Measurements from ENCODE around the gene C16orf92.
"Not testable (repeated sequence)": the region's sequence is repeated elsewhere in the genome, so short reads cannot be mapped to it uniquely, and the experiment has no call there.

Gene C16orf92

DNA sequence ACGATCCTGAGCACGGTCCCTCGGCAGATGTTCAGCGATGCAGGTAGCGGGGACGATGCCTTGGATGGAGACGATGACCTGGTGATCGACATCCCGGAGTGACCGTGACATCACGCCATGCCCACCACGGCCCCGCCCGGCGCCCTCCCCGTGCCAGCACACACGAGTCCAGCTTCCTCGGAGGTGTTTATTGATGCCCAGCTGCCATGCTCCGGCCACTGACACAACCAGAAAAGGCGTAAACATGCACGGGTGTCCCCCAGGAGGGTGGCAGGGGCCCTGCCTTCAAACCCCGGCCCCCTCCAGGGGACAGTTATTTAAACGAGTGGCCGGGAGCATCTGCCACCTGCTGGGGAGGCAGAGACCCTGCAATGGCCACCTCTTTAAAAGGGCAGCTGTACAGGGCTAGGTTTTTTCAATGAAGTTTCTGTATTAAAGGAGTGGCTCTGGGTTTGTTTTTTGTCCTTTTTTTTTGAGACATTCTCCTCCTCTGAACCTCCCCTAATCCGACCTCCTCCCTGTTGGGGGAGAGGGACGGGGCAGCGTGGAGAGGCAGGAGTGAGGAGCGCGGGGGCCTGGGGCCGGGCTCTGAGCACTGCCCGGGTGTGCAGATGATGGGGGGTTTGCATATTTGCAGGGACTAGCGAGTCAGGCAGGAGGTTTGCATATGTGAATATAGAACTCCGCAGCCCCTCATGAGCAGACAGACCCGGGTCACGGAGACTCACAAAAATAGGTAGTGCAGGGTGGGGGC lies 17.5 kb upstream of the C16orf92 start:
- peak; percentile 48 for DNase-seq

DNA sequence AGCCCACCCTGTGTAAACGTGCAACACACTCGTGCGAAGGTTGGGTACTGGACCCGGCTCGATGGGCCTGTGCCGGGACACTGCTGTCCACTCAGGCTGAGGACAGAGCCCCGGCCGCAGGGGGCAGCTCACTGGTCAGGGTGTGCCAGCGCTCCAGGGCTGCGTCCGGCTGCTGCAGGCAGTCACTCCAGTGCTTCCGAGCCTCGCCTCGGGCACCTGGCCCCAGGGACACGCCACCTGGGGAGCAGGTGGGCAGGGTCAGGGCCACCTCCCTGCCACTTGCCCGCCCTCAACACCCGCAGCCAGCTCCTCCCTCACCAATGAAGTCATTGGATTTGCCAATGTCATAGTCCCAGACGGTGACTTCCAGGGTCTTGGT lies 16.9 kb upstream of the C16orf92 start:
- no peak for DNase-seq

DNA sequence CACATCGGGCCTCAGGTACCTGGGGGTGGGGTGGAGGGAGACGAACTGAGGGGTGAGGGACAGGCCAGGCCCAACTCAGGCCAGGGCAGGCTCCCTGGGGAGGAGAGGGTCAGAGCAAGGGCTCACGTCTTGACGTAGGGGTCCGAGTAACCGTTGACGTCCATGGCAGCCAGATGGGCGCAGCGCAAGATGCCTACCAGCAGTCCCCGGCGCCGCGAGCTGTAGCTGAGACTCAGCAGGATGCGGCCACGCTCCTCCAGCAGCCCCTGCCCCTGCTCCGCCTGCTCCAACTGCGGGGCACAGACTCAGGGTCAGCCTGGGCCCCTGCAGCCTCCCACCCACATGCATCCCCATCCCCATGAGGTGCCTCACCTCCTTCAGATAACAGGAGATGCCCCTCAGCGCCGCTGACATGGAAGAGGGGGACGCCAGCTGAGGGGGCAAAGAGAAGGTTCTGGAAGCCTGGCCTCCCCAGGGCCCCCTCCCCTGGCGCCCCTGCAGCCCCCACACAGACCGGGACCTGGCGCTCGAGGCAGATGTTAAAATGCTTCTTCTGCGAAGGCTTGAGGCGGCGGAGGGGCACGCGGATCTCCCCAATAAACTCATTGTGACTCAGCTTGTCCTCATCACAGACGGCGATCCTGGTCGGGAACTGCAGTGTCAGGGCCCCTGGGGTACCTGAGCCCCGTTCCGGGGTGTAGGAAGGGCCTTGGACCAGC lies 16.2 kb upstream of the C16orf92 start:
- no peak for DNase-seq

DNA sequence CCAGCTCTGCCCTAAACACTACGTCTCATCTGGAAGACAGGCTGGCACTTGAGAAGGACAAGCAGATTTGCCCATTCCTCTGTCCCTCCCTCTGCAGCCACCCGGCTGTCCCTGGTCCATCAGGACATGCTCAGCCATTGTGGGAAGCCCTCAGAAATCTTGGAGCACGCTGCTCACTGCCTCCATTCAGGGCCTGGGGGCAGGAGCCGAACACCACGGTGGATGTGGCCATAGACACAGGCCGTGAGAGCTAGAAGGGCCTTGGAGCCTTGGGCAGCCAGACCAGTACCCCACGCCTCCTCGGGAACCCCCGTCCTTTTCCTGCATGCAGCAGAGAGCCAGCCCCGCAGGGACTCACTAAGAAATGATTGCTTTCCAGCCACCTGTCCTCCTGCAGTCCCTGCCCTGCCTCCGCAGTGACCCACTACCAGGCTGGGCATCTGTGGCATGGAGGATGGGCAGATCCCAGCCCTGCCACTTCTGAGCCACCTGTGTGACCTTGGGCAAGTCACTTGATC lies 15.6 kb upstream of the C16orf92 start:
- DNase-seq = no peak

DNA sequence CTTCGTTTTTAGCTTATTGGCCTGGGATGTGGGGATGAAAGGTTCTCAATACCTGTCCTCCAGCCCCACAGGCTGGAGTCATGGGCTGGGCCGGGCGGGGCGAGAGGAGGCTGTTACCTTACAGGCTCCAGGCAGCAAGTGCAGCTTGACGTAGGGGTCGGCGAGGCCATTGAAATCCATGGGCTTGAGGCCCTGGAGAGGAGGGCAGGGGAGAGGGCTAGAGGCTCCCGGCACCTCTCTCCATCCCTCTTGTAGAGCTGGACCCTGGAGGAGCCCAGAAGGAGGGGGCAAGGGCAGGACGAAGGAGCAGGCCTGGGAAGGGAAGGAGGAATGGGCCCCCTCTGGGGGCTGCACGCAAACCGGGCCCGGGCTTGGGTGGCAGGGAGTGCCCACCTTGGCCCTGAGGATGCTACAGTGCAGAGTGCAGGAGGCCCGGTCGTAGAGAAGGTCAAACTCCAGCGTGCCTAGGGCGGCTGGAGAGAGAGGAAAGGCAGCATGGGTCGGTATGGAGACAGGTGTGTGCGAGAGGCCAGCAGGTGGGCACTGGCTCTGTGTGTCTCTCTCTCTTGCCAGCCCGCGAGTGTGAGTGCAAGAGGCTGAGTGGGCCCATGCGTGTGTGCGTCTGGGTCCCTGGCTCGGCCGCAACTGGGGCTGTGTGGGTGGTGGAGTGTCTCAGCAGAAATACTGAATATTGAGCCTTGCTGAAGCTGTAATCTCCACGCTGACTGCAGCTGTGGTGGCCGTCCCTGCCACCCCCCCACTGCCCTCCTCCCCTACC lies 13.7 kb upstream of the C16orf92 start:
- DNase-seq = no peak

DNA sequence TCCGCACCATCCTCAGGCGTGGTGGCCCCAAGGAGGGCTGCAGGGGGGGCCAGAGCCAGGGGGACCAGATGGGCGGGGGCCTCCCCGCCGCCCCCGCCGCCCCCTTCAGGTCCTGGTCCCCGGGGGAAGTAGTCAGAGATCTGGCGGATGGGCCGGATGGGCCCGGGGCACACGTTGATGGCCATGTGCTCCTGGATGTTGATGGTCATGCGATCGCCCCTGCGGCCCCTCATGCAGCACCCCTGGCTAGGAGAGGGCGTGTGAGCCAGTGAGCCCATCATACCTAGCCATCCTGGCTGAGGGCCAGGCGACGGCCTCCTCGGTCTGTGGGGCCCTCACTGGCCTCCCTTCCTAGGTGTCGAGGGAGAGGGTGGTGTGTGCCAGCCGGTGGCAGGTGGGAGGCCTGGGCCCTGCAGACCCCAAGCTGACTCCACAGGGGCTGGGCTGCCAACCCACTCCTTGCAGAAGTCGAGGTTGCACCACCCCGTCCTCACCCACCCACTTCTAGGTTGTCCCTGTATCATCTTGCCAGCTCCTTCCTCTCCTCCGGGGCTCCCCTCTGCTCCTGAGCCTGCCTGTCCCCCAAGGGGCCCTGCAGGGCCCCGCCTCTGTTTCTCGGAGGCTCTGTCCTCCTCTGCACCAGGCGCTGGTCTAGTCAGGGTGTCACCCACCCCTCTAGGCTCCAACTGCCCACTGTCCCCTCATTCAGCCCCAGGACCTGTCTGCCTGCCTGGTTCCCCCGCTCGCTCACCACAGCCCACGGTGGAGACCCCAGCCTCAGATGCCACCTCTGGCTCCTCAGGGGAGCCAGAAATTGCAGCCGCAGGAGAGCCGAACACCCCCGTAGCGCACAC lies 12.8 kb upstream of the C16orf92 start:
- no peak for DNase-seq

DNA sequence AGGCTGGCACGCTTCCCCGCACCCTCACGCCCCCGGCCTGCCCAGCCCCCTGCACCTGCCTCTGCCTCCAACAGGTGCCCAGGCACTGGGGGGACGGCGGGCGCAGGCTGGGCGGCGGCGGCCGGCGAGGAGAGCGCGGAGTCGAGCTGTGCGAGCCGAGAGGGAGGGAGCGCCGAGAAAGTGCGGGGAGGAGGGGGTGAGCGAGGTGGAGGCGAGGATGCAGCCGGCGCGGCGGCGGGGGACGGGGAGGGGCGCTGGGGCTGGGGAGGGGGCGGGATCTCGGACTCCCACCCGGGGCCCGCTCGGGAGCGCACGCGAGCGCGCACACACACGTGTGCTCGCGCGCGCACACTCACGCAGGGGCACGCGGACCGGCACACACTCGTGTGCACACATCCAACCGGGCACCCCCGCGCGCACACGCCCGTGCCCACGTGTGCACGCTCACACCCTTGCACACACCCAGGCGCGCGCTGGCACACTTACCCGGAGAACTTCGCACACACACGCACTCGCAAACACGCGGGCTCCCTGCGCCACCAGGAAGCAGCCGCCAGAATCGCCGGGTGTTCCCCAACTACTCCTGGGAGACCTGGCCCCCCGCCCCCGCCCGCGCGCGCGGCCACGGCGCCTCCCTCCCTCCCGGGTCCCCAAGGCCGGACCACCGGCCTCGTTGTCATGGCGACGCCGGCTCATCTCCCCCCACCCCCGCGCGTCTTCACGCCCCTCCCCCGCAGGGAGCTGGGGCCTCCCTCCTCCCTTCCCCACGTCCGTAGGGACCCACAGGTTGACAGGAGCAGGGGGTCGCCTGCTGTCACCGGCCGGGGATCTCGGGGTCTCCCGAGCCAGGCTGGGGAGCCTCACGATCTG lies 11.9 kb upstream of the C16orf92 start, which contains the start of gene DOC2A:
Gene DOC2A, minus strand, starts transcription at position 184 of the 870 bp plus-strand sequence. CDS start 805 bp downstream, outside the sequence.
- DNase-seq = no peak

DNA sequence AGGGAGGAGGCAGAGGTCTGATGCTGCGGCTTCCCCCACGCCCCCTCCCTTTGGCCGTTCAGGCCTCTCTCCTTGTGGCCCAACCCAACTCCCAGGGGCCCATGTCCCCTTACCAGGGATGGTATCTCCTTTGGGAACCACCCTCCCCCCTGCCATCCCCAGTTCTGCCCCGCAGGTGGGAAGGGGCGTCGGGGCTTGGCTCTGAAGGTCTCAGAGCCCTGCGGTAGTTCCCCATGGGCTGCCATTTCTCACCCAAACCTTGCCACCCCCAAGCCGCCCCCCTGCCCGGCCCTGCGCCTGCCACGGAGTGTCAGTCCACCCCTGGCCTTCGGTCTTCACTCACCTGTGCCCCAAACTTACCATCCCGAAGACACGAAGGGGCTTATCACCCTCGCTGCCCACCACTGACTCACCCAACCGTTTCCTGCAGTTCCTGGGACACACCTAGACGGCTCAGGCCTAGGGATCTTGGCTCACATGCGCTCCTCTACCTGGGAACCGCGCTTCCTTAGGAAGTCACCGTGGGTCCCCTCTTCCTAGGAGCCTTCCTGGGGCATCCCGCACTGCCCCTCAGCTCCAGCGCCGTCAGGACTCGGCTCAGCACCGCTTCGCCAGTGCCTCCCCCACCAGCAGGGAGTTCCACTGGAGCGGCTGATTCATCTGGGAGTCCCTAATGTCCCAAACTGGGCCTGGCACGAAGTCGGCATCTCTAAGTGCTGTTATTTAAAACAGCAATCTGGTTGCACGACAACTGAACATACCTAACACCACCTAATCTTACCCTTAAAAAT lies 11.1 kb upstream of the C16orf92 start:
- no peak for DNase-seq

DNA sequence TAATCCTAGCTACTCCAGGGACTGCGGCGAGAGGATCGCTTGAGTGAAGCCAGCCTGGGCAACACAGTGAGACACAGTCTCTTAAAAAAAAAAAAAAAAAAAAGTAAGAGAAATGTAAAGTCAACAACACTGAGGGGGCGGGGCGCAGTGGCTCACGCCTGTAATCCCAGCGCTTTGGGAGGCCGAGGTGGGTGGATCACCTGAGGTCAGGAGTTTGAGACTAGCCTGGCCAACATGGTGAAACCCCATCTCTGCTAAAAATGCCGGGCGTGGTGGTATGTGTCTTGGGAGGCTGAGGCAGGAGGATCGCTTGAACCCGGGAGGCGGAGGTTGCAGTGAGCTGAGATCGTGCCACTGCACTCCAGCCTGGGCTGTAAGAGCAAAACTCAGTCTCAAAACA lies 10.4 kb upstream of the C16orf92 start:
- not testable (repeated sequence) for DNase-seq

DNA sequence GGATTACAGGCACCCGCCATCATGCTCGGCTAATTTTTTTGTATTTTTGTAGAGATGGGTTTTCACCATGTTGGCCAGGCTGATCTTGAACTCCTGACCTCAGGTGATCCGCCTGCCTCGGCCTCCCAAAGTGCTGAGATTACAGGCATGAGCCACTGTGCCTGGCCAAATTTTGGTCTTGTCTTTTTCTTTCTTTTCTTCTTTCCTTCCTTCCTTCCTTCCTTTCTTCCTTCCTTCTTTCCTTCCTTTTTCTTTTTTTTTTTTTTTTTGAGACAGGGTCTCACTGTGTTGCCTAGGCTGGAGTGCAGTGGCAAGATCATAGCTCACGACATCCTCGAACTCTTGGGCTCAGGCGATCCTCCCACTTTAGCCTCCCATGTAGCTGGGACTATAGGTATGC lies 7.5 kb upstream of the C16orf92 start:
- DNase-seq = not testable (repeated sequence)

DNA sequence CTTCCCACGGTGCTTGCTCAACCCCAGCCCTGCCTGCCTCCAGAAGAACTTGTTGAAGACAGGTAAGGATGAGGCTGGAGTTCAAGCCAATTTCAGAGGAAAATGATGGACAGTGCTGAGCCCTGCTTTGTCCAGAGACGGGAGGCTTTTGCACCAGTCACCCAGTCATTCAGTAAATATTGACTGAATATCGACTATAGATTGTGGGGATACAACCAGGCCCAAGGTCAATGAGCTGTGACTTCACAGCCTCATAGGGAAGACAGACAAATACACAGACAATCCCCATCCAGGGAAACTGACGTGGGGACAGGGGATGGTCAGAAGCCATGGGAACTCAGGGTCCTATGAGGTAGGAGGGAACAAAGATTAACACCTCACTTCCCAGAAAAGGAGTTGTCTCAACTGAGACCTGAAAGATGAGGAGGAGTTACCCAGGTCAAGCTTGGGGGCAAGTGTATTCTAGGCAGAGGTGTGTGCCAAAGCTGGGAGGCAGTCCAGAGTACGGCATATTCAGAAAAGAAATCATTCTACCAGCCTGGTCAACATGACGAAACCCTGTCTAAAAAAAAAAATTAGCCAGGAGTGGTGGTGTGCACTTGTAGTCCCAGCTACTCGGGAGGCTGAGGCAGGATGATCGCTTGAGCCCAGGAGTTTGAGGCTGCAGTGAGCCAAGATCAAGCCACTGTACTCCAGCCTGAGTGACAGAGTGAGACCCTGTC lies 6.3 kb upstream of the C16orf92 start:
- no peak for DNase-seq

DNA sequence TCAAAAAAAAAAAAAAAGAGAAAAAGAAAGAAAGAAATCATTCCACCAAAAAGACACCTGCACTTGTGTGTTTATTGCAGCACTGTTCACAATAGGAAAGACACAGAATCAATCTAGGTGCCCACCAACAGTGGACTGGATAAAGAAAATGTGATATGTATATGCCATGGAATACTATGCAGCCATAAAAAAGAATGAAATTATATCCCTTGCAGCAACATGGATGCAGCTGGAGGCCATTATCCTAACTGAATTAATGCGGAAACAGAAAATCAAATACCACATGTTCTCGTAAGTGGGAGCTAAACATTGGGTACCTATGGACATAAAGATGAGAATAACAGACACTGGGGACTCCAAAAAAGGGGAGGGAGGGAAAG lies 5.7 kb upstream of the C16orf92 start:
- no peak for DNase-seq

DNA sequence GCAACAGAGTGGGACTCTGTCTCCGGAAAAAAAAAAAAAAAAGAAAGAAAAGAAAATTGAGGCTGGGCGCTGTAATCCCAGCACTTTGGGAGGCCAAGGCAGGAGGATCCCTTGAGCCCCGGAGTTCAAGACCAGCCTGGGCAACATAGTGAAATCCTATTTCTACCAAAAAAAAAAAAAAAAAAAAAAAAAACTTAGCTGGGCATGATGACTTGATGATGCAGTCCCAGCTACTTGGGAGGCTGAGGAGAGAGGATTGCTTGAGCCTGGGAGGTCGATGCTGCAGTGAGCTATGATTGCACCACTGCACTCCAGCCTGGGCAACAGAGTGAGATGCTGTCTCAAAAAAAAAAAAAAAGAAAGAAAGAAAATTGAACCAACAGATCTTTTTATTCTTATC lies 5.1 kb upstream of the C16orf92 start:
- not testable (repeated sequence) for DNase-seq

DNA sequence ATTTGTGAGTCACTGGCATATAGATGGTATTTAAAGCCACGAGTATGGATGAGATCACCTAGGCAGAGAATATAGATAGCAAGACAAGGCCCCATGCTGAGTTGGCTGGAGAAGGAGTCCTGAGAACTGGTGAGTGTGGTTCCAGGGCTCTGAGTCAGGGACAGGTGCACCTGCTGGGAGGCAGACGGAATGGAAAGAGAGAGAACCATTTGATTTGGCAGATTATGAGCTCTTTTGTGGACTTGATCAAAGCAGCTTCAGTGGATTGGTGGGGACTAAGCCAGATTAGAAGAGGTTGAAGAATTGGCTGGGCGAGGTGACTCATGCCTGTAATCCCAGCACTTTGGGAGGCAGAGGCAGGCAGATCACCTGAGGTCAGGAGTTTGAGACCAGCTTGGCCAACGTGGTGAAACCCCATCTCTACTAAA lies 4.3 kb upstream of the C16orf92 start:
- DNase-seq = no peak

DNA sequence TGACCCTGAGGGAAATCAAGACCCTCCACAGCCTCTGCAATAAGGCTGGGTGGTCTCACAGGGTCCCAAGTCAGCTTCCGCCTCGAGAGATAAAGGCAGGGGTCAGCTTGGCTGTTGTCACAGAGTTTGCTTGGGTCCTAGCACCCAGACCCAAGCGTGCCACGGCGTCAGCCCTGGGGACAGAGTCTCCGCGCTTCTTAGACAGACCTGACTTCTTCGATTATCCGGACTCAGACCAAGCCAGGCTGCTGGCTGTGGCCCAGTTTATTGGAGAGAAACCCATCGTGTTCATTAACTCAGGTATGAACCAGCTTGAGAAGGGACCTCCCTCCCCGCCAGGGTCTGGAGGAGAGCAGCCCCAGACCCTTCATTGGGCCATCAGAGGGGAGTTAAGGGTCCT lies 588 bp downstream of the C16orf92 start:
- no peak for DNase-seq

DNA sequence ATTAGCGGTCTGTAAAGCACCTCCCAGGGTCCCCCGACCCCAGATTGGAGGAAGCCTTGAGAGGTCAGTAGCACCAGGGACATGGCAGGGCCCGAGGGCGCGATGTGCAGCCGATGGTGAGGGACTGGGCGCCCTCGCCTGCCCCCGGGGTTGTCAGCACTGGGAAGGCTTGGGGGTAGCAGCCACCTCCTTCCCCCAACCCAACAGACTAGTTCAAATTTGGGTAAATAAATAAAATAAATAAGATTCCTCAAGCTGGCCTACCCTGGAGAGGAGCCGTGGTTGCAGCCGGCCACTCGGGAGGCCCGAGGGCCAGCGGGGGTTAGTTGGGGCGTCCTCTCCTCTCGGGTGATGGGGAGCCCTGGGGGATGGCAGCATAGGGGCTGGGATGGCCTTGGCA lies 1.5 kb downstream of the C16orf92 start:
- no peak for DNase-seq

DNA sequence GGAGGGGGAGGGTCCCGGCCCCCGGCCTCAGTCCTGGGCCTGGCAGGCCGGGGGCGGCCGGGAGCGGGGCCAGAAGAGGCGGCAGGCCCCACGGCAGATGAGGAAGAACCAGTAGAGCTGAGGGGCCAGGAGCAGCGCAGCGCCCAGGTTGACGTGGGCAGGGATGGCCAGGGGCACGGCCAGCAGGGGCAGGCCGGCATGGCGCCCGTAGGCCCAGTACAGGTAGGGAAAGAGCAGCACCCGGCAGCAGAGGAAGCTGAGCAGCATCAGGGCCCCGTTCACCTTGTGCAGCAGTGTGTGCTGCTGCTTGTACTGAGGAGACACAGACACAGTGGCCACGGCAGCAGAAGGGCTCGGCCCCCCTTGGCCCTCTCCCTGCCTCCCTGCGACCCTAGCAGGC lies 2.2 kb downstream of the C16orf92 start:
- no peak for DNase-seq

DNA sequence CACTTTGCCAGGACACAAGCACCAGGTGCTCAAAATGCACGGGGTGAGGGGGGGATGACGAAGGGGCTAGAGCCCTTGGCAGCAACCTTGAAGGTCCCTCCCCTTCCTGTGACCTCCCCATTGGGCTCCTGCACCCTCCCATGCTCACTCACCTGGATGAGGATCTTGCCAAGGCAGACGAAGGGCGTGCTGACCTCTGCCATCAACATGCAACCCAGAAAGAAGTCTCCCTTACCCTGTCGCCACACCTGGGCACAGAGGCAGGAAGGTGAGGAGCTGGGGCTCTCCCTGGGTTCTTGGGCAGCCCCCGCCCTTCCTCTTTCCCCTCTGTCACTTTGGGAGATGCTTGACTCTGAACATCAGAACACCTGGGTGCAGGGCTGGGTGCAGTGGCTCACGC lies 2.6 kb downstream of the C16orf92 start:
- no peak for DNase-seq

DNA sequence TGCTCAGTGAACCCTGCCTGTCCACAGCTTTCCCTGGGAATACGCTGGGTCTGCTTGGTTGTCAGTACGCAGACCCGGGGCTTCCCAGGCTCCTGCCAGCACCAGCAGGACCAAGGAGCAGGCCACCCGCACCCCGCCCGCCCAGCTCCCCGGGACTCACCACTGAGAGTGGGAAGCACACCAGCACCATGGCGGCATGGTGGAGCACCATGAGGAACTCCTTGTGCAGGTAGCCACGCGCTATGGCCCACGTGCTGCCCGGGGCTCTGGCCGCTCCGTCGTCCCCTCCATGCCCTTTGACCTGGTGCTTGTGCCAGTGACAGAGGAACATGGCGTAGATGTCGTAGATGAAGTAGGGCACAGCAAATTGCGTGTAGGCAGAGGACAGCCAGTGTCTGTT lies 3.5 kb downstream of the C16orf92 start:
- no peak for DNase-seq
